ENCODE measurements around the gene MR1.

Gene MR1

DNA sequence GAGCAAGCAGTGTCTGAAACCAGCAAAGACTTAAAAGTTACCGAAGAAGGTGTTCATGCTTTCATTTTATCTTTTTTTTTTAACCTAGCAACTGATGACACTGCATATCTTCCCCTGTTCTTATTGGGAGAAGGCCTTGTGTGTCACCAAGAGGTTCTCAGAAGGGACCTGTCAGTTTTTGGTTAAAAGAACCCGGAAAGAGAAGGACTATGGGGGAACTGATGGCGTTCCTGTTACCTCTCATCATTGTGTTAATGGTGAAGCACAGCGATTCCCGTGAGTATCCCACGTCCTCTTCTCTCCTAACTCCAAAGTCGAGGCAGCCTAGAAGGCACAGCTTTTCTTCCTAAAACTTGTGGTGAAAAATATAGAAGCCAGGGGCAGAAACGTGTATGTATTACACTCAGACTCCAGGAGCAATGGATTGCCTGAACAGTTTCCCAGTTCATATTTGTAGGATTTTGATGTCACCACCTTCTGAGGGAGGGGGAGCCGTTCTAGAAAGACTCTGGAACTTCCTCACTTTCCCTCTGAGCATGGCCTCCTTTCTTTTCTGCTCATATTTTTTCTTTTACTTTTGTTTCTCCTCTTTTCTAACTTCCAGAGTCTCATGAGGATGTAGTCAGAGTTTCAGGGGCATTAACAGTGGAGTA is at the start of gene MR1:
MR1 (plus strand) TSS at position 185 of the 653 bp plus-strand sequence; CDS start at position 210, 25 bp downstream.
- no peak for DNase-seq (ENCODE audit: low read depth in 2 of 2, low spot score in 1 of 2)

DNA sequence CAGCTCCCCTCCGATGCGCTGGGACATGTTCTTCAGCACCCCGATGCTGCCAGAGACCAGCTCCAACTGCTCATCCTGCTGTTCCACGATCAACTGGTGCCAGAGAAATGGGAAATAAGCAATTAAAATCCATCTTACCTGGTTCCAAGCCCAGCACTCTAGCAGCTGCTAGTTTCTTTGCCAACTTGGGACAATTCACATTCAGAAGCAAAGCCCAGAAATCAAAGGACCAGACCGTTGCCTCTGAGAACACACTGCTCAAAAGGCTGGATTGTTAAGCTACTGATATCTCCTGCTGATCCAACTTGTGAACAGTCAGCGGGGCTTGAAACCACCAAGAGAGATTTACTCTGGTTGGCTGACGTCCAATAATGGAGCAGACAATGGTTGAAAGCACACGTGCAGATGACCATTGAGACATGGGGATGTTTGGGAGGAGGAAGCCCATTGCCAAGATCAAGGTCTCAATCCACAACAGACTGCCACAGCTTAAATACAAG is 45.5 kb upstream of the MR1 start:
- DNase-seq (ENCODE audit: low read depth in 2 of 2, low spot score in 1 of 2), result no peak

- no peak for DNase-seq (ENCODE audit: low read depth in 2 of 2, low spot score in 1 of 2)
Observed at GRCh38 chr1:180994262-180994661, 39.5 kb upstream of the MR1 start.

GRCh38 chr1:180997843-180998504 is 35.8 kb upstream of the MR1 start:
- DNase-seq (ENCODE audit: low read depth in 2 of 2, low spot score in 1 of 2), result no peak

DNA sequence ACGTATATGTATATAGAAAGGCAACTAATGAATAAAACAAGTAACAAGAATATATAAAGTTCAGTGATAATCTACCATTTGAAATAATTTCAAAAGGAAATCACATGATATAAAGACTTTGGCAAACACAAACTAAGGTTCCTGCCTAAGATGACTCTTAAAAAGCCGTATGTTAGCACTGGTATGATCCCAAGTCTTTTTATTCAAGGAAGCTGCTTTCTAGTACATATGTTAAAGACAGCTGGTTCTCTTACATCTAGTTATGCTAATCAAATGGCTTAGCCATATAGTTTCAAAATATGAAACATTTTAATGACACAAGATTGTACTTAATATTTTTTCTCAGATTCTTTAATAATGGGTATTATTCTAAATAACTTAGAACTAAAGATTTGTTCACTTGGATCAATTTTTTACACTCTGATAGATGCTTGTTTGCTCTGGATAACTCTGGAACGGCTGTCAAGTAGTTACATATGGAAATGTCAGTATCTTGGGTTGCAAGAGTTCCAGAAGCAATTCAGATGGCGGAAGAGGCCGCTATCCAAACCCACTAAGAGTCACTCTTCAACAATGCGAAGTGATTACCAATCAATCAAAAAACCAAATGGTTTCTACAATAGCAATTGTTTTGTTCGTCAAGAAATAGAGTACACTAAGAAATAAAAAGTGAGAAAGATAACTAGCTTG is 32.5 kb upstream of the MR1 start:
- DNase-seq (ENCODE audit: low read depth in 2 of 2, low spot score in 1 of 2), result no peak

- no peak for DNase-seq (ENCODE audit: low read depth in 2 of 2, low spot score in 1 of 2)
Observed at GRCh38 chr1:181002582-181003172, 31.1 kb upstream of the MR1 start.

DNA sequence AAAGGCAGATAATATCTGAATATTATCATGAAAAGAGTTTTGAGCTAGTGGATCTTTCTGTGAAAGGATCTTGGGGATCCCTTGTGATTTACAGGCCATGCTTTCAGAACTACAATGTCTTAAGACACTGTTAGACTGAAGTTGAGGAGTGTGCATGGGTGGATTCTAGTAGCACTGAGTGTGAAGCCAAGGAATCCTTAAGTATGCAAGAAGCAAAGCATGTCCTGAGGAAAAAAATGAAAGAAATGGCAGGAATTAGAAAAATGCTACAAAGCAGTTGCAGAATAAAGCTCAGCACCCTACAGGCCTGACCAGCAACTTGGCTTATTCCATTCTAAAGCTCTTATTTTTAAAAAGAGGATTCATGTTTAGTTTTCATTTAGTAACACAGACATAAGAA is 23.0 kb upstream of the MR1 start:
- no peak for DNase-seq (ENCODE audit: low read depth in 2 of 2, low spot score in 1 of 2)

DNA sequence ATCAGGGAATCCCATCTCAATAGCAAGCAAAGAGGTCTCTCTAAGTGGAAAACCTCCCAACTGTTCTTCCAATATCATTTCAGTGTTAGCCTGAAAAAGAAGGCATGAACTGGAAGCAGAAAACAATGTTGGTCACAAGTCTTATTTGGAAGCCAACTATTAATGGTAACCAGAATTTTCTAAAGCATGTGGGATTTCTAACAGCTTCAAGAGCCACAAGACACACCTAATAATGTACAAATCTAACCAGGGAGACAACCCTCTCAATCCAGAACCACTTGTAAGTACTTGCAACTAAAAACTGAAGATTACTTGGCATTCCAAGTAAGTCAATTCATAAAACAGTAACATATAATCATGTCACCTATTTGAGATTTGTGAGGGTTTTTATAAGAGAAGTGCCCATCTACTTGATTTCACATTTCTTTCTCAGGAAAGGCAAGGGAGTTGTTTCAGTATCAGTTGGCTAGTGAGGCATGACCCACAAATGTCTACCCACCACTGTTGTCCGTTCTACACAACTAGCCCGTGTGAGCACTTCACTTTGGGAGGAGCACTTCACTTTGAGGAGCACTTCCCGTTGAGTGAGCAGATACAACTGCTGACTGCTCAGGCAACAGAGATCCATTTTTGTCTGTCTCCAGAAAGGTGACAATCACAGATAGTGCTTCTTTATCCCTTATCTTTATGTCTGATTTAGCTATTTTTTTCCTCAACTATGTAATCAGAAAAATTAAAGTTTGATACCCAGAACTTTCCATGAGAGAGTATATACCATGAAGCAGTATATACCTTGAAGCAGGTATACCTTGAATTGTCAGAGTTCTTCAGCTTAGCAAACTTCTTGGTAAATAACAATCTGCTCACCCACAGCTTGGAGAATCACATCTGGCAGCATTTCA is 22.2 kb upstream of the MR1 start:
- DNase-seq (ENCODE audit: low read depth in 2 of 2, low spot score in 1 of 2), result no peak

DNA sequence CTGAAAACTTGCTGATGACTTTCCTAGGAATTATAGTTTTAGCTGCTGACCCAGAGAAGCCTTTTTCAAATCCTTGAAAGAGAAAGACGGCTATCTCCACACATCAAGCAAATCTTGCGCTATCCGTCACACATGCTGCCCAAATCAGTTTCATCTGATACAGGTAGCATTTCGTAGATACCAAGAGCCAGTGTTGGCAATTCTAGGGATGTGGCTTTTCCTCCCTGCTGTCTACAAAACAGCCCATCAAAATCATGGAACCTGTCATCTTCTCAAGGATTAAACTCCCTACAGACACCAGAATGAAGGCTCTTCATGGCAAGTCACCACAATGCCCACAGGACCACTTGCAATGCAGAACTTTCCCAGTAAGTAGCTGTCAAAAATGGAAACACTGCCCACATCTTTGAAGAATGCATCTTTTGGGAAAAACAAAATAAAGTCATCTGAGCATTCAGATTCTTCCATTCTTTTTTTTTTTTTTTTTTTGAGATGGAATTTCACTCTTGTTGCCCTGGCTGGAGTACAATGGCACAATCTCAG is 21.5 kb upstream of the MR1 start:
- DNase-seq (ENCODE audit: low read depth in 2 of 2, low spot score in 1 of 2), result no peak

- DNase-seq (ENCODE audit: low read depth in 2 of 2, low spot score in 1 of 2), result no peak
Observed at GRCh38 chr1:181013144-181013543, 20.6 kb upstream of the MR1 start.

DNA sequence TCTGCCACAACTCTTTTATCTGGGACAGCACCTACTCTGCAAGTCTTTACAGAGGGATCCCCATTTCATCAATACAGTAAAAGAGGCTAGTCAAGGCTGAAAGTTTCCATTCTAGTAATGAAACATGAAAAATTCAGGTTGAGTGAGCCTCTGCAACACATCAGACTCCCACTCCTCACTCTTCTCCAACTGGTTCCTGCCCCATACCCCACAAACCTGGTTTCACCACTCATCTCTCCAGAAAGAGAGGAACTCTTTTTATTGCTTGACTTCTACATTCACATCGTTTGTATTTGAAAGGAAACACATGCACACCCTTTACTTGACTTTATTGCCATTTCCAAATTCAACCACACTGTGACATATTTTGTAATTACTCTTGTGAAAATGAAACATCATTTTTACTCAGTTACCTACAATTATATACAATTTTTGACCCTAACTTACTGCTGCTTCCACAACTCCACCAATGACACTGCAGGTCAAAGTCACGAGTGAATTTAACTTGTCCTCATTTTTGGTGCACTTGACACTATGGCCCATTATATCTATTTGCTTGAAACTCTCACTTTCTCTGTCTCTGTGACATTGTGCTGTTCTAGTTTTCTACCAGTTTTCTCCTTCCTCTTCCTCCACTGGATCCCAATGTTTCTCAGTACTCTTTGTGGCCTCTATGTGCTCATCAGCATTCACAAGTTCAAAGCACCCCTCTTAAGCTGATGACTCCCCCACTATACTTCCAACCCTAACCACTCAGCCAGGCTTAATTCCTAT is 19.1 kb upstream of the MR1 start:
- no peak for DNase-seq (ENCODE audit: low read depth in 2 of 2, low spot score in 1 of 2)

- no peak for DNase-seq (ENCODE audit: low read depth in 2 of 2, low spot score in 1 of 2)
Observed at GRCh38 chr1:181015251-181015615, 18.6 kb upstream of the MR1 start.

DNA sequence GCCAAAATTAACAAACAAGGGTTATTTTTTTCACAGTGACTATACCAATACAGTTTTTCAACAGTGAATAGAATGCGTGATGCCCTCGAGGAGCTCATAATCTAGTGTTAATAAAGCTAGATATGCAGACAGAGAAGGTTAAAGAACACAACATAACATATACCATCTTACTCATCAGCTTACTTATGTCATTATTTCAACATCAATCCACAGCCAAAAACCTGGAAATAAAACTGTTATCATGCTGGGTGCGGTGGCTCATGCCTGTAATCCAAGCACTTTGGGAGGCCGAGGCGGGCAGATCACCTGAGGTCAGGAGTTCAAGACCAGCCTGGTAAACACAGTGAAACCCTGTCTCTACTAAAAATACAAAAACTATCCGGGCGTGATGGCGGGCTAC is 17.2 kb upstream of the MR1 start:
- no peak for DNase-seq (ENCODE audit: low read depth in 2 of 2, low spot score in 1 of 2)

DNA sequence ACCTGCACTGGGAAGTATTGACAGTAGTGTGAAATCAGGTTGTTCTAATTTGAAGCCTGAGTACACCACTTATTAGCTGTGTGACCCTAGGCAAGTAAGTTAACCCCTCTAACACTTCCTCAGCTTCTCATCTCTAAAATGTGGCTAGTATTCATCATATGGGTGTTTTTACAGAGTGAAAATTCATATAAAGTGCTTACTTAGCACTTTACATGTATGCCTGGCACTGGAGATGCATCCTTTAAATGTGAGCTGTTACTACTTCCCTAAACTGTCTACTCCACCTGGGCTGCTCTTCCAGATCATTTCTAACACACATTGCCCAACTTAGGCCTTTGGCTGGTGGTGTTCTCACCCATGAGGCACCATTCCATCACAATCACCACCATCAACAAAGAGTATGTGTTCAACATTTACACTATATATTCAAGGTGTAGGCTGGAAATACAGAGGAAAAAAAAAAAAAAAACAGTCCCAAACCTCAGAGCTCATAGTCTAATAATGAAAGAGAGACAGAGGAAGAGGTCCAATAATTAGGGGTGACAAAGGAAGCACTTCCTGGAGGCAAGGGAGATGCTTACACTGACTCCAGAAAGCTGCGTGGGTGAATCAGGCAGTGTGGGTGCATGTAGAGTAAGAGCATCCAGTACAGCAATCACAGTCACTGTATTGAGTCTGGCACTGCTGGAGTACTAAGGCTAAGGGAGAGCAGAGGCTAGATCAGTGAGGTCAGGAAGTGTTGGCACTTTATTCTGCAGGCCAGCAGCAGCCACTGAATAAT is 14.7 kb upstream of the MR1 start:
- no peak for DNase-seq (ENCODE audit: low read depth in 2 of 2, low spot score in 1 of 2)

DNA sequence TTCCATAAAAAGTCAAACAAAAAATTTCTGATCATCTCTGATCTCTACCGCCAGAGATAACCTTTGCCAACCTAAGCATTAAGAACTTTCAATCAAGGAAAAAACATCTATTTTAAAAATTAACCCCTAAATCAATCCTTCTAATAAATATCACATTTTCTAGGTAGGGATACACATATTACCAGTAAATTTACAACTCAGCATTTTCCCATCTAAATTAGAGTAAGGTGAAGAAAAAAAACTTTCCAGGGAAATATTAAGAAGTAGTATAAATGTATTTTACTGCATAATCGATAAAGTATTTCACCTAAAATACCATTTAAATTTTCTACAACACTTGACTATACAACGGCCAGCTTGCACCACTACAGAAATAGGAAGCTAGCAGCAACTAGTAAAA is 12.6 kb upstream of the MR1 start:
- DNase-seq (ENCODE audit: low read depth in 2 of 2, low spot score in 1 of 2), result no peak

DNA sequence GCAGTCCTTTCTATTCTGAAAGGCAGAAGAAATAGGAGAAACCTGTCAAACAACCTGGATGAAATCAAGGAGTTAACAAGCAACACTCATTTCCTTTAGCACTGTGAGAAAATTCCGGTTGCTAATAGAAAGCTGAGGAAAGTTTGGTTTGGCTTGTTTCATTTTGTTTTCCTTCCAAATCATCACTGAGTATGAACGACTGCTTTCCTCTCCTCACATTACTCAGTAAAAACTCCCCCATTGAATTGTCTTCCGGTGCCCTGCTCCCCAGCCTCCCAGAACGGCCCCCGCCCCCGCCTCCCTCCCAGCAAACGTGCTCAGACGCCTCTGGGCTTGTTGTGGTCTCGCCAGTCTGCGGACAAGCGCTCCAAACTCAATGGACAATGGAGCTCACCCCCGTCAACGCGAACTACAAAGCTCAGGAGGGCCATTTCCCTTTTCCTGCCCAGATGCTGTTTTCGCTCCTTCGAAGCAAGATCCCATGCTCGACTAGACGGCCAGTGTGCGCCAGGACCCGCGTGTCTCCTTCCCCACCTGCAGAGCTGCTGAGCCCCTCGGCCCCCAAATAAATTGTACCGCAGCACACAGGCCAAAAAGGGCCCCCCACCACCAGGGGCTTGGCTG is 11.9 kb upstream of the MR1 start:
- peak in 1 of 2 donors; percentile 37 for DNase-seq (ENCODE audit: low read depth in 2 of 2, low spot score in 1 of 2)

DNA sequence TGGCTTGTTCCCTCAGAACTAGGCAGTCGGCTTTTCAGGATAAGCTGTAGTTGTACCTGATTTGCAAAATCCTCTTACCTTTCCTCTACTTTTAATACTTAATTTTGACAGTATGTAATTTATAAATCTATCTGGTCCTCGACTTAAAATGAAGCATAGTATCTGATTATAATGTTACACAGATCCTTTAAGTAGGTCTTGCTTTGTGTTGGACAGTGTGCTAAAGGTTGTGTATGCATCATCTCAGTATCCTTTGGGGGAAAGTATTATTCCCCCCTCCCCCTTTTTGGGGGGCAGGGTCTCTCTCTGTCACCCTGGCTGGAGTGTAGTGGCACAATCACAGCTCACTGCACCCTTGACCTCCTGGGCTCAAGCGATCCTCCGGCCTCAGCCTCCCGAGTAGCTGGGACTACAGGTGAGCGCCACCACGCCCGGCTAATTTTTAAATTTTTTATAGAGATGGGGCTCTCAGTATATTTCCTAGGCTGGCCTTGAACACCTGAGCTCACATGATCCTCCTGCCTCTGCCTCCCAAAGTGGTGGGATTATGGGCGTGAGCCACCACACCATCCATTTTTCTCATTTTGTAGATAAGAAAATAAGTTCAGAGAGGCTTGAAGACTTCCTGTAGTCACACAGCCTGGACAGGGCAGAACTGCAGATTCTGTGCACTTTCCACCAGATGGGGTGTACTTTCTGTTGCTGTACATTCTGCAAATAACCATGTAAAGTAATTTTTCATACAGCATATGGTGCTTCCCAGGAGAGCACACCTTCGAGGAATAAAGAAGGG is 10.3 kb upstream of the MR1 start:
- DNase-seq (ENCODE audit: low read depth in 2 of 2, low spot score in 1 of 2), result no peak

DNA sequence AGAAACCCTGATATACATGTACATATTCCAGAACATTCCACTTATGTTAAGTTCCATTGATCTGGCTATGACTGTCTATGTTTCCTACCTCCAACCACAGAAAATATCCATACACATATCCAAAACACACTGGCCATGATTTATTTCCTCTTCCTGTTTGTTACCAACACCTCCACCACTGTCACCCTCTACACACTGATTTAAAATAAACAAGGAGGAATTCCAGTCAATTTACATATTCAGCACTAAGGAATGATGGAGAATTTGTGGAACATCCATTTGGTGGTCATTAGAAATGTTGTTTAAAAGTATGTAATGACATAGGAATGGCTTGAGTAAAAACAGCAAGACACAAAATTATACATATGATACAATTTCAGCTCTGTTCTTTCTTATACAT is 5.6 kb upstream of the MR1 start:
- DNase-seq (ENCODE audit: low read depth in 2 of 2, low spot score in 1 of 2), result no peak

All from stimulated activated CD8-positive, alpha-beta memory T cell treated with anti-CD3 and anti-CD28 coated beads, Interleukin-4, amount 100 ng/mL, for 4 hours (primary cell).